A673 (cell line): Measurements from ENCODE around the gene HCFC2.

Experiments used
- EZH2 ChIP-seq: fragments of 200-600 bp; sonication (generic); IDR thresholded peaks from 2 replicates; pipeline ENCODE4 v1.6.1; 2017; ENCODE audit warnings: borderline replicate concordance, low read depth, mild to moderate bottlenecking, mixed read lengths, antibody characterized with exemption, low read length; ENCODE audit not compliant: poor library complexity, severe bottlenecking
- TF ChIP-seq, protein P1 (sequence below): fragments of 300-800, 200-600 bp; sonication (generic); conservative IDR thresholded peaks from 2 replicates; pipeline ENCODE4 v1.5.1; 2017; ENCODE audit warnings: low read depth, mild to moderate bottlenecking, antibody characterized with exemption, low read length, moderate library complexity, mixed read lengths

DNA sequence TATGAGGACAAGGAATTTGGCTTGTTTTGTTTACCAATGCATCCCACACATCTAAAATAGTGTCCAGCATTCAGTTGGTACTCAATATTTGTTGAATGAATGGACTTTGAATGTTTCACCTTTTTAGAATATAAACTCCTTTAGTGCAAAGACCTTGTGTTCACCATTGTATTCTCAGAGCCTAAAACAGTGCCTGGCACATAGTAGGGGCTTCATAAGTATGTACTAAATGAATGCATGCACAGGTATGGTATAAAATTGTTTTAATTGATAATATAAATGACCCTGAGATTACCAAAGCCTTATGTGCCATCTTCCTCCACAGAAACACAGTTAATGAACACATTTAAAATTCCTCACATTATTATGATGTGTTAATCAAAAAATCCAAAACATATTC is 78.7 kb downstream of the HCFC2 start:
- TF ChIP-seq, protein P1, sequence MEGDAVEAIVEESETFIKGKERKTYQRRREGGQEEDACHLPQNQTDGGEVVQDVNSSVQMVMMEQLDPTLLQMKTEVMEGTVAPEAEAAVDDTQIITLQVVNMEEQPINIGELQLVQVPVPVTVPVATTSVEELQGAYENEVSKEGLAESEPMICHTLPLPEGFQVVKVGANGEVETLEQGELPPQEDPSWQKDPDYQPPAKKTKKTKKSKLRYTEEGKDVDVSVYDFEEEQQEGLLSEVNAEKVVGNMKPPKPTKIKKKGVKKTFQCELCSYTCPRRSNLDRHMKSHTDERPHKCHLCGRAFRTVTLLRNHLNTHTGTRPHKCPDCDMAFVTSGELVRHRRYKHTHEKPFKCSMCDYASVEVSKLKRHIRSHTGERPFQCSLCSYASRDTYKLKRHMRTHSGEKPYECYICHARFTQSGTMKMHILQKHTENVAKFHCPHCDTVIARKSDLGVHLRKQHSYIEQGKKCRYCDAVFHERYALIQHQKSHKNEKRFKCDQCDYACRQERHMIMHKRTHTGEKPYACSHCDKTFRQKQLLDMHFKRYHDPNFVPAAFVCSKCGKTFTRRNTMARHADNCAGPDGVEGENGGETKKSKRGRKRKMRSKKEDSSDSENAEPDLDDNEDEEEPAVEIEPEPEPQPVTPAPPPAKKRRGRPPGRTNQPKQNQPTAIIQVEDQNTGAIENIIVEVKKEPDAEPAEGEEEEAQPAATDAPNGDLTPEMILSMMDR: no peak
- TF ChIP-seq EZH2: no peak
